IMR-90 (cell line): ENCODE measurements around the gene CDK6. TPM values are rescaled to one million over a fixed set of nuclear protein-coding genes. Genes with fewer than 3 reads are reported as not detected.

Experiments used
- ATAC-seq: fragments of 200-7000 bp; cut with Tn5 transposase; 2 replicates; pipeline ENCODE4 v1.9.1; 2020; ENCODE audit warnings: low read depth, mild to moderate bottlenecking, moderate library complexity
- BruUV-seq: library from RNA; stranded (reverse); fragments of 400-500 nt; replicated peaks from 2 replicates; lab custom pipeline; 2021; lab: Mats Ljungman, UMichigan
- CTCF ChIA-PET: fragments of 300-600 bp; formaldehyde crosslinking; extraction: SDS; loops from one replicate; lab custom pipeline; 2021; ENCODE audit warnings: antibody characterized with exemption; lab: Yijun Ruan, JAX
- POLR2A ChIA-PET: fragments of 300-600 bp; sonication (Branson Sonifier 250); formaldehyde crosslinking; loops from one replicate; lab custom pipeline; 2022; ENCODE audit warnings: antibody characterized with exemption; ENCODE audit not compliant: unreplicated experiment; lab: Charles Lee
- DNase-seq: peaks from one replicate; pipeline ENCODE4 v3.0.0; 2013
- H2AFZ ChIP-seq: replicated peaks from 2 replicates; pipeline ENCODE3; 2013; ENCODE audit warnings: low read length, mild to moderate bottlenecking; ENCODE audit not compliant: poor library complexity
- H2AK5ac ChIP-seq: 2 replicates; pipeline ENCODE4 v1.6.1; 2013; ENCODE audit warnings: low read depth, low read length, inconsistent platforms
- H2AK9ac ChIP-seq: replicated peaks from 2 replicates; pipeline ENCODE3; 2013; ENCODE audit warnings: mild to moderate bottlenecking, low read depth, low read length, moderate library complexity; ENCODE audit not compliant: poor library complexity
- H2BK120ac ChIP-seq: 2 replicates; pipeline ENCODE4 v1.6.1; 2013; ENCODE audit warnings: low read depth, low read length, inconsistent platforms
- H2BK15ac ChIP-seq: 3 replicates; pipeline ENCODE4 v1.6.1; 2013; ENCODE audit warnings: low read depth, low read length, inconsistent platforms
- H2BK20ac ChIP-seq: 2 replicates; pipeline ENCODE4 v1.6.1; 2013; ENCODE audit warnings: low read depth, mild to moderate bottlenecking, inconsistent platforms, low read length, moderate library complexity
- H2BK5ac ChIP-seq: 2 replicates; pipeline ENCODE4 v1.6.1; 2013; ENCODE audit warnings: mild to moderate bottlenecking, low read depth, low read length, inconsistent platforms; ENCODE audit not compliant: poor library complexity, severe bottlenecking
- H3K14ac ChIP-seq: replicated peaks from 2 replicates; pipeline ENCODE4 v1.6.1; 2013; ENCODE audit warnings: low read depth, low read length, inconsistent platforms
- H3K18ac ChIP-seq: 2 replicates; pipeline ENCODE4 v1.6.1; 2013; ENCODE audit warnings: low read depth, low read length, control low read depth
- H3K23ac ChIP-seq: 2 replicates; pipeline ENCODE4 v1.6.1; 2013; ENCODE audit warnings: low read depth, low read length, inconsistent platforms
- H3K27ac ChIP-seq: 2 replicates; pipeline ENCODE4 v1.5.1; 2013; ENCODE audit warnings: mild to moderate bottlenecking, control low read depth, low read length; ENCODE audit not compliant: insufficient read depth
- H3K27me3 ChIP-seq: 2 replicates; pipeline ENCODE4 v1.6.1; 2013; ENCODE audit warnings: low read length; ENCODE audit not compliant: control insufficient read depth, insufficient read depth
- H3K36me3 ChIP-seq: 2 replicates; pipeline ENCODE4 v1.6.1; 2013; ENCODE audit warnings: low read length, mixed read lengths; ENCODE audit not compliant: control insufficient read depth, insufficient read depth
- H3K4ac ChIP-seq: 2 replicates; pipeline ENCODE4 v1.6.1; 2013; ENCODE audit warnings: low read depth, low read length, inconsistent platforms
- H3K4me1 ChIP-seq: 2 replicates; pipeline ENCODE4 v1.6.1; 2013; ENCODE audit warnings: low read length, mixed read lengths; ENCODE audit not compliant: control insufficient read depth, insufficient read depth
- H3K4me2 ChIP-seq: 2 replicates; pipeline ENCODE4 v1.6.1; 2013; ENCODE audit warnings: low read depth, mild to moderate bottlenecking, control low read depth, low read length, moderate library complexity
- H3K4me3 ChIP-seq: 2 replicates; pipeline ENCODE4 v1.5.1; 2013; ENCODE audit warnings: low read depth, mild to moderate bottlenecking, control low read depth, low read length, moderate library complexity; ENCODE audit not compliant: insufficient read depth
- H3K56ac ChIP-seq: 2 replicates; pipeline ENCODE4 v1.6.1; 2013; ENCODE audit warnings: low read length, inconsistent platforms; ENCODE audit not compliant: insufficient read depth; ENCODE audit errors: extremely low read depth
- H3K79me1 ChIP-seq, 2 experiments: 2 replicates each; pipeline ENCODE4 v1.6.1; 2013; ENCODE audit warnings: low read length in 2 of 2, inconsistent platforms in 1 of 2, low read depth in 1 of 2
- H3K9ac ChIP-seq: 2 replicates; pipeline ENCODE4 v1.6.1; 2013; ENCODE audit warnings: low read depth, low read length, control low read depth
- H3K9me1 ChIP-seq: 2 replicates; pipeline ENCODE4 v1.6.1; 2013; ENCODE audit warnings: low read length, inconsistent platforms; ENCODE audit not compliant: insufficient read depth
- H3K9me3 ChIP-seq: 2 replicates; pipeline ENCODE4 v1.6.1; 2013; ENCODE audit warnings: low read length; ENCODE audit not compliant: control insufficient read depth, insufficient read depth
- H4K20me1 ChIP-seq: 2 replicates; pipeline ENCODE4 v1.6.1; 2013; ENCODE audit warnings: low read length, inconsistent platforms; ENCODE audit not compliant: insufficient read depth
- H4K5ac ChIP-seq: 2 replicates; pipeline ENCODE4 v1.6.1; 2013; ENCODE audit warnings: mild to moderate bottlenecking, low read depth, low read length, control low read depth
- H4K8ac ChIP-seq, 2 experiments: 2 replicates each; pipeline ENCODE4 v1.6.1; 2013; ENCODE audit warnings: low read depth in 2 of 2, low read length in 2 of 2, control low read depth in 1 of 2, inconsistent platforms in 1 of 2
- H4K91ac ChIP-seq: 2 replicates; pipeline ENCODE4 v1.6.1; 2013; ENCODE audit warnings: low read depth, low read length, inconsistent platforms; ENCODE audit not compliant: insufficient read depth
- CEBPB ChIP-seq: IDR thresholded peaks from 2 replicates; pipeline ENCODE4 v1.6.1; 2012; ENCODE audit warnings: low read depth, low read length, improper control_type of control experiment
- ELK1 ChIP-seq: fragments of 150-350 bp; IDR thresholded peaks from 2 replicates; pipeline ENCODE4 v1.6.1; 2016; ENCODE audit warnings: low read depth, mild to moderate bottlenecking, low read length, moderate library complexity, borderline replicate concordance
- FOS ChIP-seq: fragments of 150-350 bp; IDR thresholded peaks from 2 replicates; pipeline ENCODE4 v1.6.1; 2016; ENCODE audit warnings: low read depth, low read length
- MAZ ChIP-seq: IDR thresholded peaks from 2 replicates; pipeline ENCODE4 v1.6.1; 2012; ENCODE audit warnings: low read depth, mild to moderate bottlenecking, low read length, improper control_type of control experiment, moderate library complexity, borderline replicate concordance
- MXI1 ChIP-seq: IDR thresholded peaks from 2 replicates; pipeline ENCODE4 v1.6.1; 2012; ENCODE audit warnings: low read depth, mild to moderate bottlenecking, low read length, moderate library complexity, borderline replicate concordance
- NFE2L2 ChIP-seq: fragments of 150-350 bp; IDR thresholded peaks from 2 replicates; pipeline ENCODE4 v1.6.1; 2016; ENCODE audit warnings: low read depth, mild to moderate bottlenecking, low read length
- POLR2A ChIP-seq: IDR thresholded peaks from 2 replicates; pipeline ENCODE4 v1.6.1; 2012; ENCODE audit warnings: mild to moderate bottlenecking, low read depth, low read length
- RAD21 ChIP-seq: IDR thresholded peaks from 2 replicates; pipeline ENCODE4 v1.6.1; 2012; ENCODE audit warnings: low read length, improper control_type of control experiment
- RCOR1 ChIP-seq: IDR thresholded peaks from 2 replicates; pipeline ENCODE4 v1.6.1; 2012; ENCODE audit warnings: mild to moderate bottlenecking, low read length, improper control_type of control experiment; ENCODE audit not compliant: insufficient replicate concordance
- RFX5 ChIP-seq: IDR thresholded peaks from 2 replicates; pipeline ENCODE4 v1.8.0; 2012; ENCODE audit warnings: low read depth, mild to moderate bottlenecking, low read length, moderate library complexity
- SMC3 ChIP-seq: fragments of 150-350 bp; IDR thresholded peaks from 2 replicates; pipeline ENCODE4 v1.6.1; 2016; ENCODE audit warnings: low read depth, mild to moderate bottlenecking, antibody characterized with exemption, low read length, moderate library complexity
- WGBS, 2 experiments: methylation state at CpG; one replicate each; pipeline versions ENCODE4 v1.1.5 to v1.1.7; 2013; ENCODE audit warnings: missing lambda C conversion rate in 2 of 2; ENCODE audit not compliant: insufficient read length in 1 of 2; ENCODE audit errors: extremely low coverage in 2 of 2; 5-methylcytosine and 5-hydroxymethylcytosine counted together
- dilution Hi-C: fragments of 300-500 bp; cut with HindIII; formaldehyde crosslinking; loops from one replicate; pipeline ENCODE4 v1.14.3; 2018; ENCODE audit warnings: low sequenced_read_pairs; ENCODE audit not compliant: unreplicated experiment
- in situ Hi-C: fragments of 300-500 bp; cut with MboI; formaldehyde crosslinking; loops from 3 replicates; pipeline ENCODE4 v1.14.3; 2019; ENCODE audit warnings: low sequenced_read_pairs, inconsistent platforms, mixed read lengths
- intact Hi-C: fragments of 100-400 bp; cut with micrococcal nuclease; formaldehyde crosslinking; loops from 2 replicates; pipeline ENCODE4 v1.10.0; 2022
- polyA plus RNA-seq, 3 experiments: library from polyadenylated mRNA; depleted of rRNA; stranded (reverse); fragments of >200 nt; gene quantifications; 2 replicates each; pipeline ENCODE4 v1.2.3, GENCODE V29; 2012; ENCODE audit warnings: low replicate concordance in 1 of 3
- total RNA-seq: library from RNA; depleted of rRNA; stranded (reverse); fragments of >200 nt; gene quantifications from 2 replicates; pipeline ENCODE4 v1.2.3, GENCODE V29; 2012
- TF ChIP-seq, protein P1 (sequence below): fragments of 150-350 bp; IDR thresholded peaks from 2 replicates; pipeline ENCODE4 v1.6.1; 2017; ENCODE audit warnings: mild to moderate bottlenecking, antibody characterized with exemption, low read length, low read depth

The CDK6 gene
- total and polyA plus RNA-seq, 2 of the 4 experiments (the other 2 are of a cell fraction) = 21.5 to 195 TPM

GRCh38 chr7:92717993-92718716 lies 118.2 kb downstream of the CDK6 start (continued):
- TF ChIP-seq, protein P1, sequence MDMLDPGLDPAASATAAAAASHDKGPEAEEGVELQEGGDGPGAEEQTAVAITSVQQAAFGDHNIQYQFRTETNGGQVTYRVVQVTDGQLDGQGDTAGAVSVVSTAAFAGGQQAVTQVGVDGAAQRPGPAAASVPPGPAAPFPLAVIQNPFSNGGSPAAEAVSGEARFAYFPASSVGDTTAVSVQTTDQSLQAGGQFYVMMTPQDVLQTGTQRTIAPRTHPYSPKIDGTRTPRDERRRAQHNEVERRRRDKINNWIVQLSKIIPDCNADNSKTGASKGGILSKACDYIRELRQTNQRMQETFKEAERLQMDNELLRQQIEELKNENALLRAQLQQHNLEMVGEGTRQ = no peak

- intact Hi-C loops = no loop called here
- ChIA-PET CTCF (no interaction called here), POLR2A (no interaction called here)
- no peak overlapping the region for H3K56ac ChIP-seq
- peak overlapping the region; percentile 32 for H2BK5ac ChIP-seq
- H3K14ac ChIP-seq = 0 out of 2 replicates have a peak overlapping the region, but pooled peaks have one; percentile 66
- H3K18ac ChIP-seq = no peak overlapping the region
- no peaks in the 10 kb centered on the region for H3K27me3 ChIP-seq
- no peak overlapping the region for H2BK120ac ChIP-seq
- H2AK9ac ChIP-seq = no peak overlapping the region
- H2AK5ac ChIP-seq = no peak overlapping the region; the same call in 1 of the 2 replicates
- H2BK15ac ChIP-seq = no peak overlapping the region
- no TSS peak for BruUV-seq
- H3K79me1 ChIP-seq = peaks cover 52 to 76% of the 10 kb centered on the region in 2 experiments
- no peak overlapping the region for H3K4ac ChIP-seq
- no peaks in the 10 kb centered on the region for H3K9me3 ChIP-seq
- peaks cover 18% of the 10 kb centered on the region; the same call in 1 of the 2 replicates for H4K20me1 ChIP-seq
- H3K4me3 ChIP-seq = no peak overlapping the region
- in situ Hi-C loops = no loop called here
- H3K23ac ChIP-seq = 0 out of 2 replicates have a peak overlapping the region, but pooled peaks have one; percentile 45
- DNase-seq = peak; percentile 66
- peak overlapping the region in 1 of 2 experiments; percentile 48; a peak in 2 of 4 replicates for H4K8ac ChIP-seq
- H2BK20ac ChIP-seq = no peak overlapping the region
- peak; percentile 7; the same call in 1 of the 2 replicates for ATAC-seq
- no peak overlapping the region for H3K9ac ChIP-seq
- peaks cover 18% of the 10 kb centered on the region for H3K36me3 ChIP-seq
- peak overlapping the region; percentile 33 for H3K4me2 ChIP-seq
- no peak overlapping the region for H3K27ac ChIP-seq
- H3K9me1 ChIP-seq = peaks cover 26% of the 10 kb centered on the region
- H4K5ac ChIP-seq = no peak overlapping the region
- dilution Hi-C loops = no loop called here
- H4K91ac ChIP-seq = no peak overlapping the region
- peaks cover 7% of the 10 kb centered on the region for H3K4me1 ChIP-seq
- H2AFZ ChIP-seq = no peak overlapping the region
- no CpG with 5 or more reads among the region's 7 CpGs for WGBS, 2 experiments
- TF ChIP-seq RCOR1 = no peak
- TF ChIP-seq RFX5 = no peak
- no peak for TF ChIP-seq CEBPB
- TF ChIP-seq ELK1 = no peak
- no peak for TF ChIP-seq SMC3
- TF ChIP-seq FOS = no peak
- TF ChIP-seq MXI1 = no peak
- TF ChIP-seq, protein P1 = no peak
- no peak for TF ChIP-seq MAZ
- no peak for TF ChIP-seq NFE2L2
- TF ChIP-seq RAD21 = no peak
- TF ChIP-seq POLR2A = no peak
Measured at GRCh38 chr7:92717623-92717992, 118.8 kb downstream of the CDK6 start.
